Coronary artery (tissue), 2 donors: ENCODE measurements around the gene GALNTL6.

Experiments
- DNase-seq: peaks from one replicate; pipeline ENCODE4 v3.0.0-alpha.2; 2017; ENCODE audit warnings: low spot score
- H3K27ac ChIP-seq, 2 donors: fragments of 200-600 bp; sonication (generic); one replicate each; pipeline ENCODE4 v1.5.1; 2016 to 2019
- H3K4me3 ChIP-seq: fragments of 200-600 bp; sonication (generic); 2 replicates; pipeline ENCODE4 v1.5.1; 2016; ENCODE audit warnings: mild to moderate bottlenecking, moderate library complexity
- CTCF ChIP-seq: fragments of 200-600 bp; sonication (generic); IDR thresholded peaks from one replicate; pipeline ENCODE4 v1.5.1; 2019; ENCODE audit warnings: antibody characterized with exemption

GALNTL6 gene

GRCh38 chr4:173046144-173046543, 1232.9 kb downstream of the GALNTL6 start:
- H3K4me3 ChIP-seq: no peak overlapping the region
- no peak for DNase-seq
- H3K27ac ChIP-seq: no peak overlapping the region
- no peak for TF ChIP-seq CTCF

- DNase-seq: no peak
Observed at GRCh38 chr4:173046818-173047217, 1233.6 kb downstream of the GALNTL6 start.

GRCh38 chr4:173051232-173051631, 1238.0 kb downstream of the GALNTL6 start:
- no peak for TF ChIP-seq CTCF
- no peak overlapping the region for H3K27ac ChIP-seq
- DNase-seq: no peak
- H3K4me3 ChIP-seq: no peak overlapping the region

More at GRCh38 chr4:173046818-173047217, 1233.6 kb downstream of the GALNTL6 start:
- Histone ChIP-seq H3K4me3 (no peak overlapping the region), H3K27ac (no peak overlapping the region)
- no peak for TF ChIP-seq CTCF

GRCh38 chr4:173051716-173052115, 1238.5 kb downstream of the GALNTL6 start:
- Histone ChIP-seq H3K27ac (peak overlapping the region in 1 of 2 donors; percentile 42), H3K4me3 (peak overlapping the region; percentile 59)
- no peak for DNase-seq
- no peak for TF ChIP-seq CTCF

GRCh38 chr4:173052439-173052838, 1239.2 kb downstream of the GALNTL6 start:
- Histone ChIP-seq H3K4me3 (peak overlapping the region; percentile 59), H3K27ac (no peak overlapping the region)
- no peak for TF ChIP-seq CTCF

GRCh38 chr4:173056271-173056670, 1243.1 kb downstream of the GALNTL6 start:
- Histone ChIP-seq H3K4me3 (no peak overlapping the region), H3K27ac (no peak overlapping the region)
- DNase-seq: no peak
- no peak for TF ChIP-seq CTCF

More at GRCh38 chr4:173052439-173052838, 1239.2 kb downstream of the GALNTL6 start:
- no peak for DNase-seq

- no peak overlapping the region for H3K27ac ChIP-seq
- no peak for TF ChIP-seq CTCF
- no peak for DNase-seq
- no peak overlapping the region for H3K4me3 ChIP-seq
Observed at GRCh38 chr4:173056710-173057109, 1243.5 kb downstream of the GALNTL6 start.
